ENCODE data around the gene B9D1.
A peak's percentile ranks its signal among the peaks of the same experiment; 100 is the strongest.

The B9D1 gene

DNA sequence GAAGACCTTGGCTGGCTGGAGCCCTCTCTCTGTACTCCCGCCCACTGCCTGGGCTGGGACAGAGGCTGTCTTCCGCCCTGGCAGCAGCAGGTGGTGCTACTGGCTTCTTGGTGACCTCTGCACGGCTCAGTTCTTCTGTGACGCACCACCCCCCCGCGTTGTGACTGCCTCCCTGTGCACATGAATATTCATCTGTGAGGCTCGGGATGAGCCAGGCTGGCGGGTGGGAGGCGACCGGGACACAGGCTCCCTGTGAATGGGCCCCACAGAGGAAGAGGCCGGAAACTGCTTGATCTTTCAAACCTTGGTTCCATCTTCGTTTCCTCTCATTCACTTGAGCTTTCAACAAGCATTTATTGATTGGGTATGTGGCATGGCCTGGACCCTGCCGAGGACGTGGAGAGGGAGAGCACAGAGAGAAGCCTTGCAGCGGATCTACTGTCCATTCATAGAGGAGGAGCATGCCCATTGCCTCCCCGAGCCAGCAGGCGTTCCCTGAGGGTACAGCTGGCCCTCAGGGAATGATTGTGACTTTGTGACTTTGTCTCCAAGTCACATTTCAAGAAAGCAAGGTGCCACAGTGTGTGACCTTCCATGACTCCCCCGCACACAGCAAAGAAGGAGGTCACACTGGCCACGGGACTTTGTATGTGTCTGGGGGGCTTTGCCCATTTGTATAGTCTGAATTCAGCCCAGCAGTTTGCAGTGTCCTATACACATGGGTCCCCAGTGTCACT, 45.0 kb downstream of the B9D1 start:
- DNase-seq (ENCODE audit: insufficient read length, low spot score), result peak; percentile 59
- peak; percentile 96 for FAIRE-seq
- TF ChIP-seq SPI1 (IDR thresholded peaks at IDR 0.05; ENCODE audit: low read depth, low read length) (no peak), POU2F2 (IDR thresholded peaks at IDR 0.05; ENCODE audit: low read depth, low read length) (peak; percentile 98)

DNA sequence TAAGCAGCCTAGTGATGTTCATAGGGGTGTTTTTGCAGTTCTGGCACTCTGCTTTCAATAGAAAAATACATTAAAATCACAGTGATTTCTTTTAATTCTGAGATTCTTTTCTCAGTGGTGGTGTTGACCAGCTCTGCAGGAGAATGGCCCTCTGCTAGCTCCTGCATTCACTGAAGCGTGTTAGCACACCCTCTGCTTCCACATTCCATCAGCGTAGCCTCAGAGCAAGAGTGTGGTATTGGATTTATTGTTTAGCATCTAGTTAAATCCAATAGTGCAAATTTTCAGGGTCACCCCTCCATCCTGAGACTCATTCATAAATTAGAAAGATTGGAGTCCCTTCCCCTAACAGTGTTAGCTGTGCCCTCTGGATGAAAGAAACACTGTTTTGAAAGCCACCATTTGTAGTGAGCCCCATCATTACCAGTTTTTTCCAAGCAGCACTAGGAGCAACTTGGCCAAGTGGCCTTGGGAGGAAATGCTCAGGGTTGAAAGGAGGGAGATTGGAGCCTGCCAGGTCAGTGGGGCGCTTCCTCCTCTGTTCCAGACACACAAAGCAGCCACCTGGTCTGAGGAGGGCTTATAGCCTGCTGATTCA, 45.7 kb downstream of the B9D1 start:
- FAIRE-seq, result no peak
- no peak for DNase-seq (ENCODE audit: insufficient read length, low spot score)
- TF ChIP-seq SPI1 (IDR thresholded peaks at IDR 0.05; ENCODE audit: low read depth, low read length), result no peak

- FAIRE-seq (no peak), DNase-seq (ENCODE audit: insufficient read length, low spot score) (no peak)
- no peak for TF ChIP-seq POLR2AphosphoS5 (IDR thresholded peaks at IDR 0.05; ENCODE audit: low read depth, low read length)
- no peak for TF ChIP-seq SPI1 (IDR thresholded peaks at IDR 0.05; ENCODE audit: low read depth, low read length)
- no peak for TF ChIP-seq TAF1 (IDR thresholded peaks at IDR 0.05; ENCODE audit: low read depth, low read length)
- no peak for TF ChIP-seq POLR2A (IDR thresholded peaks at IDR 0.05; ENCODE audit: low read depth, low read length)
- no peak for TF ChIP-seq PAX5 (IDR thresholded peaks at IDR 0.05; ENCODE audit: insufficient read depth, low read length, severe bottlenecking)
Observed at GRCh38 chr17:19315104-19315503, 47.4 kb downstream of the B9D1 start.

- FAIRE-seq, result no peak
- TF ChIP-seq POLR2AphosphoS5 (IDR thresholded peaks at IDR 0.05; ENCODE audit: low read depth, low read length) (no peak), PAX5 (IDR thresholded peaks at IDR 0.05; ENCODE audit: insufficient read depth, low read length, severe bottlenecking) (no peak), SPI1 (IDR thresholded peaks at IDR 0.05; ENCODE audit: low read depth, low read length) (no peak), POU2F2 (IDR thresholded peaks at IDR 0.05; ENCODE audit: low read depth, low read length) (no peak), POLR2A (IDR thresholded peaks at IDR 0.05; ENCODE audit: low read depth, low read length) (no peak), TAF1 (IDR thresholded peaks at IDR 0.05; ENCODE audit: low read depth, low read length) (no peak)
- DNase-seq (ENCODE audit: insufficient read length, low spot score), result no peak
Observed at GRCh38 chr17:19313746-19314651, 48.5 kb downstream of the B9D1 start.

GRCh38 chr17:19313066-19313745, 49.3 kb downstream of the B9D1 start:
- TF ChIP-seq POU2F2 (IDR thresholded peaks at IDR 0.05; ENCODE audit: low read depth, low read length) (no peak), POLR2AphosphoS5 (IDR thresholded peaks at IDR 0.05; ENCODE audit: low read depth, low read length) (no peak), POLR2A (IDR thresholded peaks at IDR 0.05; ENCODE audit: low read depth, low read length) (no peak), TAF1 (IDR thresholded peaks at IDR 0.05; ENCODE audit: low read depth, low read length) (no peak), PAX5 (IDR thresholded peaks at IDR 0.05; ENCODE audit: insufficient read depth, low read length, severe bottlenecking) (no peak), SPI1 (IDR thresholded peaks at IDR 0.05; ENCODE audit: low read depth, low read length) (no peak)
- no peak for FAIRE-seq

GRCh38 chr17:19312406-19312805, 50.1 kb downstream of the B9D1 start:
- no peak for FAIRE-seq
- no peak for TF ChIP-seq POLR2AphosphoS5 (IDR thresholded peaks at IDR 0.05; ENCODE audit: low read depth, low read length)
- no peak for TF ChIP-seq TAF1 (IDR thresholded peaks at IDR 0.05; ENCODE audit: low read depth, low read length)
- no peak for TF ChIP-seq SPI1 (IDR thresholded peaks at IDR 0.05; ENCODE audit: low read depth, low read length)
- TF ChIP-seq POLR2A (IDR thresholded peaks at IDR 0.05; ENCODE audit: low read depth, low read length), result no peak
- no peak for TF ChIP-seq PAX5 (IDR thresholded peaks at IDR 0.05; ENCODE audit: insufficient read depth, low read length, severe bottlenecking)
- no peak for TF ChIP-seq POU2F2 (IDR thresholded peaks at IDR 0.05; ENCODE audit: low read depth, low read length)
- no peak for DNase-seq (ENCODE audit: insufficient read length, low spot score)

More at GRCh38 chr17:19313066-19313745, 49.3 kb downstream of the B9D1 start:
- DNase-seq (ENCODE audit: insufficient read length, low spot score), result no peak

- DNase-seq (ENCODE audit: insufficient read length, low spot score) (no peak), FAIRE-seq (peak; percentile 5)
- TF ChIP-seq POU2F2 (IDR thresholded peaks at IDR 0.05; ENCODE audit: low read depth, low read length), result no peak
- TF ChIP-seq POLR2AphosphoS5 (IDR thresholded peaks at IDR 0.05; ENCODE audit: low read depth, low read length), result no peak
- TF ChIP-seq TAF1 (IDR thresholded peaks at IDR 0.05; ENCODE audit: low read depth, low read length), result no peak
- TF ChIP-seq POLR2A (IDR thresholded peaks at IDR 0.05; ENCODE audit: low read depth, low read length), result no peak
- no peak for TF ChIP-seq SPI1 (IDR thresholded peaks at IDR 0.05; ENCODE audit: low read depth, low read length)
- TF ChIP-seq PAX5 (IDR thresholded peaks at IDR 0.05; ENCODE audit: insufficient read depth, low read length, severe bottlenecking), result no peak
Observed at GRCh38 chr17:19311421-19312215, 50.9 kb downstream of the B9D1 start.

- DNase-seq (ENCODE audit: insufficient read length, low spot score), result no peak
- TF ChIP-seq POLR2AphosphoS5 (IDR thresholded peaks at IDR 0.05; ENCODE audit: low read depth, low read length), result no peak
- no peak for TF ChIP-seq PAX5 (IDR thresholded peaks at IDR 0.05; ENCODE audit: insufficient read depth, low read length, severe bottlenecking)
- TF ChIP-seq POLR2A (IDR thresholded peaks at IDR 0.05; ENCODE audit: low read depth, low read length), result no peak
- TF ChIP-seq TAF1 (IDR thresholded peaks at IDR 0.05; ENCODE audit: low read depth, low read length), result no peak
- no peak for TF ChIP-seq SPI1 (IDR thresholded peaks at IDR 0.05; ENCODE audit: low read depth, low read length)
- TF ChIP-seq POU2F2 (IDR thresholded peaks at IDR 0.05; ENCODE audit: low read depth, low read length), result no peak
- FAIRE-seq, result peak; percentile 31
Observed at GRCh38 chr17:19311016-19311415, 51.5 kb downstream of the B9D1 start.
